ENCODE measurements around the gene ZDHHC19. TPM values are rescaled to one million over a fixed set of nuclear protein-coding genes. Genes with fewer than 3 reads are reported as not detected.
"Not testable (repeated sequence)": the region's sequence is repeated elsewhere in the genome, so short reads cannot be mapped to it uniquely, and the experiment has no call there.

ZDHHC19 gene
- polyA plus RNA-seq, 3 donors, result 0.89 to 4.5 (median 3.4) TPM

DNA sequence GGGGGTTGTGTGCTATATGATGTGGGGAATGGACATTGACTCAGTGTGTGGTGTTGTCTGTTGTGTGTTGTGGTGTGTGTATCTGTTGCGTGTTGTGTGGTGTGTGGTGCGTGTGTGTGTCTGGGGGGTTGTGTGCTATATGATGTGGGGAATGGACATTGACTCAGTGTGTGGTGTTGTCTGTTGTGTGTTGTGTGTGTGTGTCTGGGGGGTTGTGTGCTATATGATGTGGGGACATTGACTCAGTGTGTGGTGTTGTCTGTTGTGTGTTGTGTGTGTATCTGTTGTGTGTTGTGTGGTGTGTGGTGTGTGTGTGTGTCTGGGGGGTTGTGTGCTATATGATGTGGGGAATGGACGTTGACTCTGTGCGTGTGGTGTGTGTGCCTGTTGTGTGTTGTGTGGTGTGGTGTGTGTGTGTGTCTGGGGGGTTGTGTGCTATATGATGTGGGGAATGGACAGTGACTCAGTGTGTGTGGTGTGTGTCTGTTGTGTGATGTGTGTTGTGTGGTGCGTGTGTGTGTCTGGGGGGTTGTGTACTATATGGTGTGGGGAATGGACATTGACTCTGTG lies 46.1 kb downstream of the ZDHHC19 start:
- H3K27ac ChIP-seq (ENCODE audit: low read depth, low read length), result not testable (repeated sequence)

GRCh38 chr3:196164576-196164975 lies 46.6 kb downstream of the ZDHHC19 start:
- WGBS, 3 donors, result 80 to 94% (median 83%) methylated on average over 2 of the region's 2 CpGs
- no peak overlapping the region for H3K27ac ChIP-seq (ENCODE audit: low read depth, low read length)

More for the DNA sequence above, 46.1 kb downstream of the ZDHHC19 start:
- WGBS, 3 donors, result 86 to 89% (median 86%) methylated on average over 5 of the region's 5 CpGs

DNA sequence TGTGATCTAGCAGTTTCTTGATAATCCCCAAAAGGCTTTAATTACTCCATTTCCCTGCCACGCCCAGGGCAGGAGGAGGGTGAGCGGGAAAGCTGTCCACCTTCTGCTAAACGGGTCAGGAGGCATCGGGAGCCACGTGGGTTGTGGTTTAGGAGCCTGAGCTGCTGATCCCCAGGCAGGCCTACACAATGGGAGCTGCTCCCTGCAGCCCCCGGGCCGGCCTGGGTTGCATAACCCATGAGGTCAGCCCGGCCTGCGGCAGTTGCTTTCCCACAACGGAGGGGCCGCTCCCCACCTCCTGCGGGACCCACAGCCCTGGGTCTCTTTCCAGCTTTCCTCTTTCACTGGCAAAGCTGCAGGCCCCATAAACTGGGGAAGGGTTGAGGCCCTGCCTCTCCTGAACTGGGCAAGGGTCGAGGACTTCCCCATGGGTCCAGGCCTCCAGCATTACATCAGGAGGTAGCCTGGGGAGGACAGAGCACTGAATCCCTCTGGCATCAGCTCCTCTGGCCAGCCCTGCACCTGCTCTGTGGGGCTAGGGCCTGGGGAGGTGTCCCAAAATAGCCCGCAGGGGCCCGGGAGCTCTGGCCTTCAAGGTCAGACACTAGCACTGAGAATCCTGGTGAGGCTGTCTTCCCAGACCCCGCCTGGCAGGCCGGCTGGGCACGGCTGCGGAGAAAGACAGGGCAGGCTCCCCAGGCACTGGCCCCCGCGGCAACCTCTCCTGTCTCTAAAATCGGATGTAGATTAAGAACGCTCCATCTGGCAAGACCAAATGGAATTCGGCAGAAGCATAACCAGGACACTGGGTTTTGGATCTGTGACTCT lies 47.3 kb downstream of the ZDHHC19 start:
- 36 to 64% (median 51%) methylated on average over 24 of the region's 24 CpGs for WGBS, 3 donors
- no peak overlapping the region for H3K27ac ChIP-seq (ENCODE audit: low read depth, low read length)

- H3K27ac ChIP-seq (ENCODE audit: low read depth, low read length), result no peak overlapping the region
- whole genome bisulfite sequencing, 3 donors, result 84 to 87% (median 86%) methylated on average over 6 of the region's 6 CpGs
Measured at GRCh38 chr3:196163212-196163611, 48.0 kb downstream of the ZDHHC19 start.

- WGBS, 3 donors, result 39 to 84% (median 84%) methylated on average over 9 of the region's 9 CpGs
- no peak overlapping the region for H3K27ac ChIP-seq (ENCODE audit: low read depth, low read length)
Measured at GRCh38 chr3:196162679-196163078, 48.5 kb downstream of the ZDHHC19 start.

- WGBS, 3 donors, result 44 to 50% (median 48%) methylated on average over 15 of the region's 15 CpGs
- no peak overlapping the region for H3K27ac ChIP-seq (ENCODE audit: low read depth, low read length)
Measured at GRCh38 chr3:196159952-196160804, 51.0 kb downstream of the ZDHHC19 start.

- no peak overlapping the region for H3K27ac ChIP-seq (ENCODE audit: low read depth, low read length)
- 90 to 97% (median 93%) methylated on average over 13 of the region's 13 CpGs for WGBS, 3 donors
Measured at GRCh38 chr3:196159526-196159925, 51.7 kb downstream of the ZDHHC19 start.

DNA sequence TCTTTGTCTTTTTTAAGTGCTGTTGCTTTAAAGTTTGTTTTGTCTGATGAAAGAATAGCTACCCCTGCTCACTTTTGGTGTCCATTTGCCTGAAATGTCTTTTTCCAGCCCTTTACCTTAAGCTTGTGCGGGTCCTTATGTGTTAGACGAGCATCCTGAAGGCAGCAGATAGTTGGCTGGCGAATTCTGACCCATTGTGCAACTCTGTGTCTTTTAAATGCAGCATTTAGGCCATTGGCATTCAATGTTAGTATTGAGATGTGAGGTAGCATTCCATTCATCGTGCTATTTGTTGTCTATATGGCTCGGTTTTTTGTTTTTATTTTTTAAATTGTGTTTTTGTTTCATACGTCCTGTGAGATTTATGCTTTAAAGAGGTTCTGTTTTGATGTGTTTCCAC lies 55.0 kb downstream of the ZDHHC19 start:
- WGBS, 3 donors, result 83 to 91% (median 87%) methylated on average over 6 of the region's 6 CpGs
- H3K27ac ChIP-seq (ENCODE audit: low read depth, low read length), result no peak overlapping the region

DNA sequence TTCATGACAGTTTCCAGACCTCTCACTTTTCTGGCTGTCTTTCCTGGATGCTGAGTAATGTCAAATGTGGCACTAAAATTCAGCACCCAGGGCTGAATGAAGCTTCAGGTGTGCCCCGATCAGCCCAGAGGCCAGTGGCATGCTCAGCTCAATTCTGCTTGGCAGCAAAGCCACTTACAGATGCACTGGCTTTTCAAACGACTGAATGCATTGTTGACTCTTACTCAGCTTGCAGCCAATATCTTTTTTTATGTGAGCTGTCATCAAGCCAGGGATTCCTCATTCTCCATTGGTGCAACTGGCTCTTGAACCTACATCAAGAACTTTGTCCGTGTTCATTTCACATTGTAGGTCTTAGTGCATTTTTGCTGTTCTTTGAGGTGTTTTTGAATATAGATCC lies 60.7 kb downstream of the ZDHHC19 start:
- no peak overlapping the region for H3K27ac ChIP-seq (ENCODE audit: low read depth, low read length)
- 63 to 78% (median 64%) methylated on average over 3 of the region's 3 CpGs for WGBS, 3 donors

DNA sequence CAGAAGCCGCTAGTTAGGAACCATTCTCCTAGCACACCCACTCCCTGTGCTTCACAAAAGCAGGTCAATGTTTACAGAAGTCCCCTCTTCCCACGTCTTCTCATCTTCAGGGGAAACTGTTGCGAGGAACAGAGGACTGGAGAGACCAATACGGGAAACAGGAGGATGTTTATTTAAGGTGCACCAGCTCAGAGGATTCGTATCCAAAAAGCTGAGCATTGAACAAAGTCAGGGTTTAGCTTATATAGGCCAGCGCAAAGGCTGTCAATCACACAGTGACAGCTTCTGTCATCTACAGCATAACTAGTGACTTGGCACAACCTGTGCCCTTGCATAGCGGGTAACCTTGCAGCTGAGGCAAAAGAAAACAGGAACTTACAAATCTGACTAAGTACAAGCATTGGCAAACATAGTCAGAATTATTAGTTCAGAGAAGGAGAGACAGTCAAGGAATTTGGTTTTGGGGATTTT lies 61.3 kb downstream of the ZDHHC19 start:
- WGBS, 3 donors, result 79 to 92% (median 85%) methylated on average over 7 of the region's 7 CpGs
- H3K27ac ChIP-seq (ENCODE audit: low read depth, low read length), result no peak overlapping the region

GRCh38 chr3:196149375-196149774 lies 61.8 kb downstream of the ZDHHC19 start:
- no peak overlapping the region for H3K27ac ChIP-seq (ENCODE audit: low read depth, low read length)
- 84 to 93% (median 92%) methylated on average over 10 of the region's 10 CpGs for WGBS, 3 donors

Other genes starting within 250 kb of the ZDHHC19 start
- 10 to 100 TPM; 15.1 to 56.2 (median 16.2) TPM for gene TFRC, start 129.3 kb downstream of the ZDHHC19 start, polyA plus RNA-seq
- gene SLC51A, start 5.1 kb upstream of the ZDHHC19 start, polyA plus RNA-seq, result under 1 TPM in 2 of 3 donors, not detected in 1; 0.33 to 0.79 TPM
- gene PCYT1A, start 76.3 kb upstream of the ZDHHC19 start, polyA plus RNA-seq, result 10 to 100 TPM; 12.9 to 39.8 (median 32.3) TPM
- gene DYNLT2B, start 106.8 kb upstream of the ZDHHC19 start, polyA plus RNA-seq, result 10 to 100 TPM in 1 of 3 donors, 1 to 10 TPM in 2; 6.7 to 13.3 (median 9.3) TPM
- not detected for gene TM4SF19, start 127.0 kb upstream of the ZDHHC19 start, polyA plus RNA-seq
- gene UBXN7, start 221.0 kb upstream of the ZDHHC19 start, polyA plus RNA-seq, result 10 to 100 TPM in 1 of 3 donors, 1 to 10 TPM in 2; 3.8 to 10.9 (median 4.9) TPM

Measured in adipose tissue (tissue), 3 donors.